Measurements from ENCODE around the gene LZTFL1.
"Not testable (repeated sequence)": the region's sequence is repeated elsewhere in the genome, so short reads cannot be mapped to it uniquely, and the experiment has no call there.

Gene LZTFL1

DNA sequence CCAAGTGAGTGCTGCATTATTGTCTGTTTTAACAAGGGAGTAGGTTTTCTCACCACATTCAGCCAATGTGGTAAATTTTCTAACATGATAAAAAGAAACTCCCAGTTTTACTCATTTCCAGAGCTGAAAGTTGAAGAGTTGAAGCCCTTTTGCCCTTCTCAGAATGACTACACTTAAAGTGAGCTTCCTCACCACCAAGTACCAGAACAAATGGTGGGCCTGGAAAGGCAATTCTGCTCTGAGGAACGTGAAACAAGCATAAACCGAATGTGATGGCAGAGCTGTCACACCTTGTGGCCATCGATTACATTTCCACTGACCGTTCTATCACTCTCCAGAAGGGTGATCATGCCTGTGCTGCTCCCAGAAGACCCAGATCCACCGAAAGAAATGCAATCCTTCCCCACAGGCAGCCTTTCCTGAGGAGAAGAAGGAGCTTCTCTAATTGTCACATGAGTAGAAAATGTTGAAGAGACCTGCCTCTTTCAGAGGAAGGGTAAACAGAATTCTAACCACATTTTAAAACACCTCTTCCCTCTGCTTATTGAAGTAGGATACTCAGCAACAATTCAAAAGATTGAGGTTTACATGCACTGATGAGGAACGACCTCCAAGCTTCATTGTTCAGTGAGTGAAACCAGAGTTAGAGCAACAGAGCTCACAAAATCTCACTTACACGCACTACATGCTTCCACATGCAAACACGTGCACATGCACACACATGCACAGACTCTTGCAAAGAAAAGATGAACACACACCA is 23.0 kb upstream of the LZTFL1 start:
- DNase-seq = no peak

DNA sequence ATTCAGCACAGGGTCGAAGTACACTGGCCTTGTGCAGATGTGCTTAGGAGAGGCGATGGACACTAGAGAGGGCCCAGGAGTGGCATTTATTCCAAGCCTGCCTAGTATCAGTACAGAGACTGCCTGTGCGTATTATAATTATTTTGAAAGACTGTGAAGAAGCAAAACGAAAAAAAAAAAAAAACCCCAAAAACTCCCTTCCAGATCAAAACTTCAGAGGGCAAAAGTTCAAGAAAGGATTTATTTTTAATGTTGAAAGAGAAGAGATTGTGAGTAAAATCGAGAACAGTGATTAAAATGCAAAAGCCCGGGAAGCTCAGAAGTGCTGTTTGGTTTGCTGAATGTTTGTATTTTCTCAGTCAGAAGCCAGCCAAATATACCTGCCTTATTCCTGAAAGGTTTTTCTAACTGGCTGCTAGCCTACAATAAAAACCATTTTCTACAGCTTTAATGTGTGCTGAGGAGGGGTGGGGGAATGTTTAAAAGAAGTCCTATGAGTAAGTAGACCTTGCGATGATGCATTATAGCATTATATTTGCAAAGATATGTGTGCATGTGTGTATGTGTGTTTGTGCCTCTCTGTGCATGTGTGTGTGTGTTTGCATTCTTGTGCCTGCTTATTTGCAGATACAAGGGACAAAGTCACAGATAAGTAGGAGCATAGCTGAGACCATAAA is 19.3 kb upstream of the LZTFL1 start:
- DNase-seq = no peak

DNA sequence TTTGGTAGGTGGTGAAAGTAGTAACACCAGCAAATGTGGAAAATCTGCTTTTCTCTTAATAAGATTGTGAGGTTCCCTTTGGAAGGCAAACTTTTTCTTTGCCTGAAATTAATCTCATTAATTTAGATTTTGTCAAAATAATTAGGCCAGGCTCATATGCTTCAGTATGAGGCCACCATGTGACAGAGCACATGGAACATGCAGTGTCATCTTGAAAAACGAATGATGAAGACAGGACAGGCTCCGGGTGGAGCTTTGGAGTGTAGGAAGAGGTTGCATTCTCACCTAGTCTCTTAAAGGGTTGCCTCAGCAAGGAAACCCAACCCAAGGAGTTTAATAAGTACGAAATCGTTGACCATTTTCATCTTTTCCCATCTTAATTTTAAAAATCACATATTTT is 18.6 kb upstream of the LZTFL1 start:
- no peak for DNase-seq

DNA sequence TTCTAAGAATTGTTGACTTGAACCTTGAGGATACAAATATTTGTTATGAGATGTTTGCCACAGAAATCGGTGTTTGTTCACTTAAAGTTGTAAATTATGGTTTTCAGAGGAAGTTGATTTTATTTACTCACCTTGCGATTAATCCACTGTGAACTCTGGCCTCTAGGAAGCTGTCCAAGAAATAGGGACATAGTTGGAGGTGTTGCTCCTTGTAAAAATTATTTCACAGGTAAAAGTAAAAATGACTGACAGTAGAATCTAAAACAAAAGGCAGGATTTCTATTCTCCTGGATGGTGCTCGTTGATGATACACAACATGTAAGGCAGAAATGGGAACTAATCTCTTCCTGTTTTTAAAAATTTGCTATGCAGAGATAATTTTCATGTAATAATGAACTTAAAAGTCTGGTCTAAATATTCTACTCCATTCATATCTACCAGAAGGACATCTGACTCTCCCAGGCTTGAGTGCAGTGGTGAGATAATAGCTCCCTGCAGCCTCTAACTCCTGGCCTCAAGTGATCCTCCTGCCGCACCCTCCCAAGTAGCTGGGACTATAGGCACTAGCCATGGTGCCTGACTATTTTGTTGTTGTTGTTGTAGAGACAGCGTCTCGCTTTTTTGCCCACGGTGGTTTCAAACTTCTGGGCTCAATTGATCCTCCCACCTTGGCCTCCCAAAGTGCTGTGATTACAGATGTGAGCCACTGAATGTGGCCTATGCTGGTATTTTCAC is 17.1 kb upstream of the LZTFL1 start:
- DNase-seq = no peak

DNA sequence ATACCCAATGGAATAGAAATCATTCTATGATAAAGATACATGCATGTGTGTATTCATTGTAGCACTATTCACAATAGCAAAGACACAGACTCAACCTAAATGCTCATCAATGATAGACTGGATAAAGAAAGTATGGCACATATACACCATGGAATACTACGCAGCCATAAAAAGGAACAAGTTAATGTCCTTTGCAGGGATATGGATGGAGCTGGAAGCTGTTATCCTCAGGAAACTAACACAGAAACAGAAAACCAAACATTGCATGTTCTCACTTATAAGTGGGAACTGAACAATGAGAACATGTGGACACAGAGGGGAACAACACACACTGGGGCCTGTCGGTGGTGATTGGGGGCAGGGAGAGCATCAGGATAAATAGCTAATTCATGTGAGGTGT is 15.1 kb upstream of the LZTFL1 start:
- not testable (repeated sequence) for DNase-seq

DNA sequence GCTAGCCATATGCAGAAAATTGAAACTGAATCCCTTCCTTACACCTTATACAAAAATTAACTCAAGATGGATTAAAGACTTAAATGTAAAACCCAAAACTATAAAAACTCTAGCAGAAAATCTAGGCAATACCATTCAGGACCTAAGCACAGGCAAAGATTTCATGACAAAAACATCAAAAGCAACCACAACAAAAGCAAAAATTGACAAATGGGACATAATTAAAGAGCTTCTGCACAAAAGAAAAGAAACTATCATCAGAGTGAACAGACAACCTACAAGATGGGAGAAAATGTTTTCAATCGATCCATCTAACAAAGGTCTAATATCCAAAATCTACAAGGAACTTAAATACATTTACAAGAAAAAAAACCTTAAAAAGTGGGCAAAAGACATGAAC is 14.4 kb upstream of the LZTFL1 start:
- DNase-seq = not testable (repeated sequence)

DNA sequence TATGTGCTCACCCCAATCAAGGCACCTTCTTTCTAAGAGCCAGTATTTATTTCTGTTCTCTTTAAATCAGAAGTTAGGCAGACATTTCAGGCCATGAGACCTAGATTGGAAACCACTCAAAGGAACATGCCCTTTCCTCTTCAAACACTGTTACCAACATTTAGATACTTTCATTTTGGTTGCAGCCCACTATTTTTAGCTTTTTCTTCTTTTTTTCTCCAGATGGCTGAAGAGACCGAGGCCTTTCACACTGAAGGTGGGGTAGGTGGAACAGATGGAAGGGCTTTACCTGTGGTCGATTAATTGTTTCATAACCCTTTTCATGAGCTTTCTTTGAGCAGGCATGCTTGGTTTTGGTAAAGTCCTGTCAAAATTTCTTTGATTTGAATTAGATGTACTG is 10.9 kb upstream of the LZTFL1 start:
- DNase-seq = no peak

DNA sequence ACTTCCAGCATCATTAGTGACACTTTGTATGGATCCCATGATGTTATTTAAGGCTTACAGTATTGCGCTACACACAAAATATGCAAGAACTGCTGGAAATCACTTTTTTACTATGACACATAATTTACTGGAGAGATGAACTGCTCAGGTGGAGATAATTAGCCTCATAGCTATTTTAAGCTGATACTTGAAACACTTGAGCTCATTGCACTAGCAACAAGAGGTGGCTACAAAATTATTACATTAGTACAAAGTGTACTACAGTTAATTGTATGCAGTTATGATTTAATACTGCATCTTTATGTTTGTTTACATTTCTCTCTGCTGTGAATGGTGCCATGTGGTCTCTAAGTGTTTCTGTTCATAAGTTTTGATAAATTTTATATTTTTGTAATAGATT is 6.5 kb upstream of the LZTFL1 start:
- DNase-seq = no peak

DNA sequence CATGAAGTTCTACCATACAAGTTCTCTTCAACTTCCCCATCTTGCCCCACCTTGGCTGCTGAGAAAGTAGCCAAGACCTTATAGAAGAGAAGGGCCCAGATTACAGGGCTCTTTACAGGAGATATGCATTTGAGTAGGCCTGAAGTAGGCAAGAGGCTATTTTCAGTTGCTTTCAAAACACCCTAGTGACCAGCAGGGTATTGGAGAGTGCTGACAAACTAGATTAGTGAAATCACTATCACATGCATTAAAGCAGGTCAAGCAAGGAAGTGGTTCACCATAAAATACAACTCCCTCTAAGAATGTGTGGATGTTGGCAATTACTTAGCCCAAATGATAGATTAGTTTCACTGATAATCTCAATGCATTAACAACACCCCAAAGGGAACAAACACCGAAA is 2.7 kb upstream of the LZTFL1 start:
- DNase-seq = no peak

DNA sequence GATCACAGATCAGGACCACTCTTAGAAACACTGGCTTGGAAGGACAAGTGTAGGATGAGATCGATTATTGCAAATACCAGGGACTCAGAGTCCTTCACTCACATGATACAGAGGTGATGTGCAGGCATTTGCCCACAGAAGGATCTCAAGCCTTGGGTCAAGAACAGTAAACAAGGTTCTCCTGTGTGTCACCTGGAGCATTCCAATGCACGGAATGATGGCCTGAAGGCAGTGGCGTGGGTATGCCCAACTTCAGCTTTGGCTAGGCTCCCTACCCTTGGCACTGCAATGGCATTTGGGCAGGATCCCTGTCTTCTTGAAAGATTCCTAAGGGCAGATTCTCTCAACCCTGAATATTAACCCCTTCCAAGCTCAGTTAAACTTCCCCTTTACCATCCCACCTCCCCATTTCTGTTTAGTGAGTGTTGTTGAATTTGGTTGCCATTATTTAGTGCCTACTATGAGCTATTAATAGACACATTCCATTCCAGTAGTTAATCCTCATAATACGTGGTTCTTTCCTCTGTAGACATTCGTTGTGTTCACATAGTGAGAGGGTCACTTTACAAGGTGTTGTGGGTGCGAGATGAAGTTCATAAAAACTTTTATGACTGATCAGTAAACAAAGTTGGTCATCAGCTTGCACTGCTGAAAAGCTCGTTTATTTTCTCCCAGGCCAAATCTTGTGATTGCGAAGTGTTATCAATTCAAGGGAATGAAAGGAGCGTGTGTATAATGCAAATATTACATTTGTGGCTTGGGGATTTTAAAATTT is 1.1 kb upstream of the LZTFL1 start:
- DNase-seq = no peak

DNA sequence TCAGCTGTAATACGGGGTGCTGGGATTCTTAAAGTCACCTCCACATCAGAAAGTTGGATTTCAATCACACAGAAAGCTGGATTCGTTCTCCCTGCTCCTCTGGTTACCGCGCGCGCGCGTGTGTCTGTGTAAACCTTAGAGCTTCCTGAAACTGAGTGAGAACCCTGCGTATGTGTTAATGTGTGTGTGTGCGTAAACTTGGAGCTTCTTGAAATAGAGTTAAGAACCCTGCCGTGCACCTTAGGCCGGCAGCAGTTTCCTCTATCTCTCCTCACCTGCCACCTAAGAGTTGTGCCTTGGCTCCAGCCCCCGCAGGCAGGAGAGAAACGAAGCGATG is 531 bp downstream of the LZTFL1 start:
- DNase-seq = no peak

DNA sequence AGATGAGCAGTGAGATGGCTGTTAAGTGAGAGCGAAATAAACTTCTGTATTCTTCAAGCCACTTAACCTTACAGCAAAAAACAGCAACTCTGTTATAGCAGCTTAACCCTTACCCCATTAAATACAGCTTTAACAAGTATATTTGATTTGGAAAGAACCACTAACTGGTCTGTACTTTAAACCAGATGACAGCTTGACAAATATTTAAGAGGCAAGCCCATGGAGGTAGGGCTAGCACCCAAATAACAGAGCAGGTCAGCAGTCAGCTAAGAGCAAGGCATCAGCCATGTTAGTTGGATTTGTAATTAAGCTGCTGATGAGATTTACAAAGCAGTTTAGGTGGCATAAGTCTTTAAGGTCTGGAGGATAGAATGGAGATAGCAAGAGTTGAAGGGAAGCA is 3.5 kb downstream of the LZTFL1 start:
- DNase-seq = no peak

DNA sequence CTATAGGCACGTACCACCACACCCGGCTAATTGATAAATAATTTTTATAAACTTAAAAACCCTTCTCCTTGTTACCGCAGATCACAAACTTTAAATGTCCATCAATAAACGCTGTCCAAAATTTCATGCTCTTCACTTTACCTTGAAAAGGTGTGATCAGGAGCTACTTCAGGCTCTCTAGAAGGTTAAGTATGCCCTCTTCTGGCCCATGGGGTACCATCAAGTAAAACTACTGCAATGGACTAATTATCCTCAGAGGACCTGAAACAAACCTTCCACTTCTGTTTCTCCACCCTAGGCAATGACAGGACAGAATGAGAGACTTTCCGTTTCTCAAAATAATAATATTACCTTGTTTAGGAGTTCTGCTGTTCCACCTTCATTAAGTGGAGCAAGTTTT is 9.2 kb downstream of the LZTFL1 start:
- no peak for DNase-seq

DNA sequence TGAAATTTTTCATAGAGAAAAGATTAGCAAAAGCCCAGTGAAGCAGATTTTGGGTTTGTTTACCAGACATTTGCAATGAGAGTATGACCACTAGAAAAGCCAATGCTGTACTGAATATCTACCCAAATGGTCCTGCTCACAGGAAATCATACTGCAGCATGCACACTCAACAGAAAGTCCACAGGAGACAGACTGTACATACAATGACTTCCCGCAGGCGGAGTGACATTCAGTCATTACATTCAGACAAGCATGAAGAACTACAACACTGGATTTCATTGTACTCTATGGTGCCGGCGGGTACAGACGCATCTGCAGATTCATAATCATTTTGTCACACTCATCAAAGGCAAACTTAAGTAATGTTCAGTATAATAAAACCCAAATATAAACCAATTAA is 11.8 kb downstream of the LZTFL1 start:
- no peak for DNase-seq

DNA sequence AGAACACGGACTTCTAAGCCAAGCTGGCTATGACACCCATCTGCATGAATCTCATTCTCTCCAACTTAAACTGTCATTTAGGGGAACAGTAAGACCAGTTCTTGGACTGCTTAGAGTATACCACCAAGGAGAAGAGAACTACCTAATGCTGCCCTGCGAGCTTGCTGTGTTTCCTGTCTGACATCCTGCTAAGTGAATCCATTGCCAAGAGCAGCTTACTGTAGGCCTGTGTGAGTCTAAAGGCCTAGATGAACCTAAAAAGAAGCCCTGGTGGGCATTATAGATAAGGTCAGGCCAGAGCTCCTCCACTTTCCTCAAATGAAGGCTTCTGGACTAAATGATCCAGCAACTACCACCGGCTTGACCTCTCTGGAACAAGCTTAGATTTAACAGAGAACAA is 15.0 kb downstream of the LZTFL1 start:
- no peak for DNase-seq

DNA sequence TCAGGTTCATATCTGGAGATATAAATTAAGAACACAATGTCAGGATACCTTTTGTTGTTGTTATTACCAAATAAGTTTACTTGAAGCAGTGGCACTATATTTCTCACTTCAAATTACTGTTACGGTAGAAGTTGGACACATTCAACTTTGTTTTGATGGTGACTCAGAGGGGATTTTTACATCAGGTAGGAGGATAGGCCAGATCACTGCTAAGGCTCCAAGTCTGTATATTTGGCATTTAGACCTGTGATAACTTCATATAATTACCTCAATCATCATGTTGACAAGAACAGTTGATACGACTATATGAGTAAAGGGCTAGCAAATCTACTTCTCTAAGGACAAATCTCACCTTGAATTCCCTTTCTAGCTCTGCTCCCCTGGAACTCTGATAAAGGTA is 15.6 kb downstream of the LZTFL1 start:
- no peak for DNase-seq

DNA sequence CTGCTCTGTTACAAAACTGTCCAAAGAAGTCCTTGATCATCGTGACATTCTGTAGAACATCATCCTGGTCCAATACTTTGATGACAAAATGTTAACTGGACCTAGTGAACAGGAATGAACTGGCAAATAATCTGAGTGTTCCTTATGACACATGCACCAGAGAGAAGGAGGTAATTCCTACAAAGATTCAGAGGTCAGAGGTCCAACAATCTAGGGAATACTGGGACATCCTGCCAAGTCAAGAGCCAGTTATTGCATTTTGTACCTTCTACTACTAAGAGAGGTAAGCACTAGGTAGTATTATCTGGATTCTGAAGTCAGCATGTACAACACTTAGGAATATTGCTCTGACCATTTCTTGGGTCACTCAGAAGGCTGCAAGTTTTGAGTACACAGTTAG is 20.8 kb downstream of the LZTFL1 start:
- no peak for DNase-seq

DNA sequence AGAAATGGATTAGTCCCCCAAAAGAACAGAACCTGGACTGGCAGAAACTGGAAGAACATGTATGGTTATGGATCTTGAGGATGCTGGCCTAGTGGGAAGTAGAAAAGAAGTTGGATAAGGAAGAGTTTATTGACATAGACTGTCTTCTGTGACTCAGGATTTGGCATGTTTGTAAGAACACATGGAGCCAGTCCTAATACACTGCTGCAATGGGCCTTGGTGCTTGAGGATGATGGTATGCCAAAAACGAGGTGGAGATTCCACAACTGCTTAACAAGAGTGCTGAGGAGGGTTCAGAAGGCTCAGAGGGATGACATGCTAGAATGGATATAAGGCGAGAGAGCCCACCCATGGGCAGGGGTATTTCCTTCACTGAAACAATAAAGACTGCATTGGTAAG is 22.4 kb downstream of the LZTFL1 start:
- no peak for DNase-seq

DNA sequence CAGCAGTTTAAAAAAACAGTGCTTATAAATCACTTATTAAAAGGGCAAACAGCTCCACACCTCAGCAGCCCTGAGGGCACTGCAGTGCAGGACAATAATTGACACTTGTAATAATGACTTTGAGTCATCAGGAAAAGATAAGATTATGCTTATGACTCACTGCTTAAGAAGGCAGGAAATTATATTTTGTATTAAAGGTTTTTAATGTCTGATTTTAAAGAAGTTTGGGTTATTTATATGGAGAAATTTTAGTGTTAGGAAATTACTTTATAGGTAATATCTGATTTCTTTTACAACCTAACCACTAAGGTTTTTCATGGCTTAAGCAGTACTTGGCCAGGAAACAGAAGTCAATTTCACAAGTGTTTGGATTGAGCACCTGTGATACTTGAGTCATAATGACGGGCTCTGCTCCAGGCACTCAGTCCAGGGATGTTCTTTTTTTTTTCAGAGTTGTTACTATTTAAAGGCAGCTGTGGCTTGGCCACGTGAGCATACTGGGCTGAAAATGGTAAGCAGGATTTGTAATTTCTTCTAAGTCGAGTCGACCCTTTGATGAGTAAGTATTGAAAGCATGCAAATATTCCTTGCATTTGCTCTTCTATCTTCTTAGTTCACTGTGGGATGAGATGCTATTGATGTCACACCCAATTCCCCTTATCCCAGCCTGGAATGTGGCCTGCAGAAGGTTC is 23.9 kb downstream of the LZTFL1 start:
- no peak for DNase-seq

DNA sequence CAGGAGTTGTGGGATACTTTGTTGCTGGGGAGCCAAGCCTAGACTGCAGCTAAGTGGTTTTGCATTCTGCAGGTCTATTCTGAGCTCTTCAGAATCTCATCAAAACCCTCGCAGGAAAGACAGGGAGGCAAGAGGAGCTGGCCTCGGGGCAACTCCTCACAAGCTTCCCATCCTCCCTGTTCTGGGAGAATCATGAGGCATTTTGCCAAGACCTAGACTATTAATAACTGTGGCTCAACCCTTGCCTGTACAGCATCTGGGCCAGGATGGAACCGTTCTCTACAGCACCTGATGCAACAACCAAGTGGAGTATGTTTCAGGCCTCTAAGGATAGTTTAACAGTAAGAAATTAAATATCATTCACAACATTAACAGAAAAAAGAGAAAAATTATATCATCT is 25.4 kb downstream of the LZTFL1 start:
- DNase-seq = no peak

DNA sequence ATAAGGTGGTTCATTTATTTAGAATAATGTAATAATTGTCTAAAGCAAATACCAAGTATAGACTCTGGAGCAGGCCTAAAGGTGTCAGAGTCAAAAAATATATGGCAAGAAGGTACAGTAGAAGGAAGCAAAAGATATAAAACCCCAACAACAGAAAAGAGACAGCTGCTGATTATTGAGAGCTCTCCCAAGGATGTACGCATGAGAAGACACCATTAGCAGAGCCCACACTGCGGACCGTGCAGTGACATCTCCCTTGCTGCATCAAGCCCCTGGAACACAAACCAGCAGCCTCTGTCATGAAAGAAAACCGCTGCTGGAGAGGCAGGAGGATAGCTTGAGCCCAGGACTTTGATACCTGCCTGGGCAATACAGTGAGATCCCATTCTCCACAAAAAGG is 27.6 kb downstream of the LZTFL1 start:
- DNase-seq = no peak

DNA sequence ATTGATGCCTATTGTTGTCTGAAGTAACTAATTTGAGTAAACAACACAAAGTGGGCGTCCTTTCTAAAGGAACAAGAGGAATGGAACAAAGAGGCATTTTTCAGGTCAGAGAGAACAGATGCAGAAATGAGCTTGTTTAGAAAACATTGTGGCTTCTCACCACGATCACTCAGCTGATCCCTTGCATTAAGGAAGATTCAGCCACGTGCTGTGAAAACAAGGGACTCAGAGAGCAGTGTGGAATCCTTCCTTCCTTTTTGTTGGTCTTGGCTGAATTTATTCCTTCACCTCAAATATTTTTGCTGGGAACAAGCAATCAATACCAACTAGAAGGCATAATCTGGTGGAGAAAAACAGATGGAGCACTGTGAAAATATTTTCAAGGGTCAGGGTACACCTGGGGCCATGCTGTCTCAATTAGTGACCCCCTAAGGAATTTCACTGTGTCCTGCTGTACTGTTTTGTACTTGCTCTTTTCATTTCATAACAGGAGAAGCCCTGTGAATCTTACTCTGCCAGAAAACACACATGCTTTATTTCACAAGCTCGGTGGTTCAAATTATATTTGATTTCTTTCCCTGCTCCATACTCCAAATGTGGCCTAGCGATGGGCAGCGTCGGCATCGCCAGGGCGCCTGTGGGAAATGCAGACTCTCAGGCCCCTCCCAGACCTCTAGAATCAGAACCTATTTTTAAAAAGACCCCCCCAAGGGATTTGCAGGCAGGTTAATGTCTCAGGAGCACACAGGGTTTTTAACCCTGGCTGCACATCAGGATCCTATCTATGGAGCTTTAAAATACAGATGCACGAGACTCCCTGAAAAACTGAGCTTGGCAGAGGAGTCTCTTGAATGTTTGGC is 34.0 kb downstream of the LZTFL1 start:
- no peak for DNase-seq

Measured in NCI-H1694 (cell line).